Measurements from ENCODE around the gene SLC25A24. TPM values are rescaled to one million over a fixed set of nuclear protein-coding genes. Genes with fewer than 3 reads are reported as not detected.

SLC25A24 gene
- total and polyA plus RNA-seq, 2 of the 13 experiments (the other 11 are each of a cell fraction or from before 2014, with no cell fraction given) = 8.0 to 12.4 TPM

- TF ChIP-seq USF2 (IDR thresholded peaks at IDR 0.05; ENCODE audit: low read depth, low read length) = no peak
- no peak for TF ChIP-seq USF2 (CRISPR knock-in tag; IDR thresholded peaks at IDR 0.05; ENCODE audit: borderline replicate concordance)
- TF ChIP-seq GLMP (CRISPR knock-in tag; IDR thresholded peaks at IDR 0.05; ENCODE audit: borderline replicate concordance) = no peak
- no peak for TF ChIP-seq ZNF564 (CRISPR knock-in tag; IDR thresholded peaks at IDR 0.05)
- no peak for TF ChIP-seq ZNF407 (CRISPR knock-in tag; IDR thresholded peaks at IDR 0.05; ENCODE audit: not compliant biosample characterization)
- no peak for TF ChIP-seq CSRNP1 (CRISPR knock-in tag; IDR thresholded peaks at IDR 0.05)
- TF ChIP-seq JDP2 (CRISPR knock-in tag; IDR thresholded peaks at IDR 0.05; ENCODE audit: borderline replicate concordance) = no peak
- no peak for TF ChIP-seq FOSL1 (CRISPR knock-in tag; IDR thresholded peaks at IDR 0.05; ENCODE audit: borderline replicate concordance)
- TF ChIP-seq IRF2 (CRISPR knock-in tag; IDR thresholded peaks at IDR 0.05) = no peak
- TF ChIP-seq FIP1L1 (IDR thresholded peaks at IDR 0.05; ENCODE audit: borderline replicate concordance, insufficient read depth, low read depth, low read length) = no peak
These were observed 47.3 kb downstream of the SLC25A24 start (continued) for GRCh38 chr1:108152782-108153222.

Measured in HepG2 (cell line).